Ectodermal cell (in vitro differentiated cells): Measurements from ENCODE around the gene FOXL3.

ENCODE experiments used
- H3K27ac ChIP-seq: 2 replicates; pipeline ENCODE4 v1.7.0; 2013; ENCODE audit warnings: mild to moderate bottlenecking, low read depth, low read length; ENCODE audit not compliant: insufficient read depth, poor library complexity, severe bottlenecking
- H3K27me3 ChIP-seq: 2 replicates; pipeline ENCODE4 v1.7.0; 2013; ENCODE audit warnings: mild to moderate bottlenecking, low read length; ENCODE audit not compliant: insufficient read depth, control insufficient read depth, poor library complexity, severe bottlenecking
- H3K36me3 ChIP-seq: one replicate; pipeline ENCODE4 v1.7.0; 2013; ENCODE audit warnings: low read length; ENCODE audit not compliant: control insufficient read depth, insufficient read depth
- H3K4me1 ChIP-seq: one replicate; pipeline ENCODE4 v1.7.0; 2013; ENCODE audit warnings: low read length; ENCODE audit not compliant: control insufficient read depth, insufficient read depth
- H3K4me3 ChIP-seq: 2 replicates; pipeline ENCODE4 v1.7.0; 2013; ENCODE audit warnings: low read depth, low read length, control low read depth; ENCODE audit not compliant: insufficient read depth
- H3K9me3 ChIP-seq: 2 replicates; pipeline ENCODE4 v1.7.0; 2013; ENCODE audit warnings: mild to moderate bottlenecking, low read length, moderate library complexity; ENCODE audit not compliant: control insufficient read depth
- WGBS, 2 experiments: methylation state at CpG; one replicate each; pipeline ENCODE4 v1.1.7; 2013; ENCODE audit warnings: missing lambda C conversion rate in 2 of 2; 5-methylcytosine and 5-hydroxymethylcytosine counted together

Gene FOXL3

DNA sequence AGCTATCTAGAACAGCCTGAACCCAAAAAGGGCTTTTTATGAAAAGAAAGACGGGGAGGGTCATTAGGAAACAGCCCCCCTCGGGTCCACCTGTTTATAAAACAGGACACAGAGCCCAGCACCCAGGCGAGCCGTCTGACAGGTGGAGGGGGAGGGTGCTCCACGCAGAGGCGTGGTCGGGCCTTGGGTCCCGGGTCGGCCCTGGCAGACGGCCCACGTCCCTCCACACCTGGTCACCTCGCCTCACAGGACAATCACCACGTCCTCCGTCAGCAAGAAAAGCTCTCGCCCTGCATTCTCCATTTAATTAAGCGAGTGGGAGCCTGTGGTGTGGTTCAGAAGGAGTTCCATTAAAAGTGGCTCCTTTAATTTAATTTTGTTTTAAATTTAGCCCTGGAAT lies 42.3 kb upstream of the FOXL3 start:
- Histone ChIP-seq H3K9me3 (no peaks in the 10 kb centered on the region), H3K4me3 (no peak overlapping the region), H3K4me1 (peaks cover 9% of the 10 kb centered on the region), H3K36me3 (no peaks in the 10 kb centered on the region), H3K27ac (no peak overlapping the region), H3K27me3 (no peaks in the 10 kb centered on the region)
- WGBS, 2 experiments: 89 to 92% methylated on average over 16 of the region's 16 CpGs

GRCh38 chr7:248732-249435 lies 41.1 kb upstream of the FOXL3 start:
- WGBS, 2 experiments: 86 to 88% methylated on average over 20 of the region's 20 CpGs
- Histone ChIP-seq H3K27me3 (no peaks in the 10 kb centered on the region), H3K36me3 (no peaks in the 10 kb centered on the region), H3K27ac (no peak overlapping the region), H3K4me1 (peaks cover 9% of the 10 kb centered on the region), H3K4me3 (no peak overlapping the region), H3K9me3 (no peaks in the 10 kb centered on the region)

DNA sequence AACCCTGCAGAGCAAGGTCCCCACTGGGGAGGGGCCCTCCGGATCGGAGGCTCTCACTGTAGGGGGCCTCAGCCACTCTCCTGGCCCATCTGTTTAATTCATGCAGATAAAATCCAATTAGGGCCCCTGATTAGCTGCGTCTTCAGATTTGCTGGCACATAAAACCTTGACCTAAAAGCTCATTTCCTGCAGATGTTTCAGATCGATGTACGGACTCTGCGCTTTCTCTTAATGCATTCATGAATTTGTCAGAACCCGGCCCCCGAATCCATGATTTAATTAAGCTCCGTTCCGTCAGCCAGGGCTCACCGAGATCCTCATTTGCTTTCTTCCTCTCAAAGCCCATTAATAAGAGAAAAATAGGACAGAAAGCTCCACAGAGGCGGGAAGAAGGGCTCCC lies 40.0 kb upstream of the FOXL3 start:
- 89% methylated on average over 12 of the region's 12 CpGs for WGBS, 2 experiments
- H3K27ac ChIP-seq: no peak overlapping the region
- peaks cover 9% of the 10 kb centered on the region for H3K4me1 ChIP-seq
- no peaks in the 10 kb centered on the region for H3K27me3 ChIP-seq
- H3K9me3 ChIP-seq: no peaks in the 10 kb centered on the region
- H3K36me3 ChIP-seq: no peaks in the 10 kb centered on the region
- no peak overlapping the region for H3K4me3 ChIP-seq

- Histone ChIP-seq H3K27ac (peak overlapping the region; percentile 44), H3K36me3 (no peaks in the 10 kb centered on the region), H3K9me3 (no peaks in the 10 kb centered on the region), H3K4me3 (no peak overlapping the region), H3K27me3 (no peaks in the 10 kb centered on the region), H3K4me1 (peaks cover 9% of the 10 kb centered on the region)
- 94 to 95% methylated on average over 15 of the region's 15 CpGs for WGBS, 2 experiments
Observed at GRCh38 chr7:250523-250922, 39.4 kb upstream of the FOXL3 start.

- 90 to 92% methylated on average over 20 of the region's 20 CpGs for WGBS, 2 experiments
- Histone ChIP-seq H3K27ac (no peak overlapping the region), H3K27me3 (no peaks in the 10 kb centered on the region), H3K9me3 (no peaks in the 10 kb centered on the region), H3K36me3 (no peaks in the 10 kb centered on the region), H3K4me1 (peaks cover 9% of the 10 kb centered on the region), H3K4me3 (no peak overlapping the region)
Observed at GRCh38 chr7:251005-251404, 39.0 kb upstream of the FOXL3 start.

- H3K36me3 ChIP-seq: no peaks in the 10 kb centered on the region
- no peak overlapping the region for H3K4me3 ChIP-seq
- WGBS, 2 experiments: 89 to 93% methylated on average over 21 of the region's 21 CpGs
Observed at GRCh38 chr7:251446-252175, 38.4 kb upstream of the FOXL3 start.

GRCh38 chr7:252216-252965 lies 37.6 kb upstream of the FOXL3 start:
- peaks cover 9% of the 10 kb centered on the region for H3K4me1 ChIP-seq
- H3K4me3 ChIP-seq: no peak overlapping the region
- no peaks in the 10 kb centered on the region for H3K36me3 ChIP-seq
- WGBS, 2 experiments: 90 to 92% methylated on average over 29 of the region's 29 CpGs
- no peaks in the 10 kb centered on the region for H3K27me3 ChIP-seq
- H3K9me3 ChIP-seq: no peaks in the 10 kb centered on the region
- no peak overlapping the region for H3K27ac ChIP-seq

More at GRCh38 chr7:251446-252175, 38.4 kb upstream of the FOXL3 start:
- Histone ChIP-seq H3K4me1 (peaks cover 9% of the 10 kb centered on the region), H3K9me3 (no peaks in the 10 kb centered on the region), H3K27me3 (no peaks in the 10 kb centered on the region), H3K27ac (no peak overlapping the region)

DNA sequence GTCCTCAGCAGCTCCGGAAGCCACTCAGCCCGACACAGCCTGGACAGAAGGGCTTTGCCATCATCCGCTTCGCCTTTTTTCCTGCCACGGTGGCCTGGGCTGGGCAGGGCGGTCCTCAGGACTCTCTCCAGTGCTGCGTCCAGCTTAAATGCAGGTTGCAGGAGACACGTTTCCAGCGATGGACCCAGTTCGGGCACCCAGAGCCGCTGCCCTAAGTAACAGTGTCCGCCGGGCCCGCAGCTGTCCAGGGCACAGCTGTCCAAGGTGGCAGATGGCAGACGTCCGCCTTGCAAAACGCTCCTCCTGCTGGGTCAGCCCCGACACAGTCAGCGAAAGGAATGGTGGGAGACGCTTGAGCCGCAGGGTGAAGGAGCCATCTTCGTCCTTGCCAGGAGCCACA lies 37.0 kb upstream of the FOXL3 start:
- Histone ChIP-seq H3K4me3 (no peak overlapping the region), H3K9me3 (no peaks in the 10 kb centered on the region), H3K4me1 (peaks cover 9% of the 10 kb centered on the region), H3K36me3 (no peaks in the 10 kb centered on the region), H3K27me3 (no peaks in the 10 kb centered on the region), H3K27ac (no peak overlapping the region)
- WGBS, 2 experiments: 93% methylated on average over 22 of the region's 22 CpGs

GRCh38 chr7:253581-254336 lies 36.2 kb upstream of the FOXL3 start:
- no peaks in the 10 kb centered on the region for H3K36me3 ChIP-seq
- 94 to 95% methylated on average over 41 of the region's 41 CpGs for whole genome bisulfite sequencing, 2 experiments
- no peaks in the 10 kb centered on the region for H3K9me3 ChIP-seq
- H3K27ac ChIP-seq: no peak overlapping the region
- H3K4me1 ChIP-seq: peaks cover 9% of the 10 kb centered on the region
- H3K27me3 ChIP-seq: no peaks in the 10 kb centered on the region
- H3K4me3 ChIP-seq: no peak overlapping the region
